CD4-positive, alpha-beta T cell treated with Interleukin-17A for 1 hour (primary cell): ENCODE data around the gene PRPF6.
A peak's percentile ranks its signal among the peaks of the same experiment; 100 is the strongest.

Experiments used
- DNase-seq: peaks from one replicate; pipeline ENCODE4 v3.0.0-alpha.2; 2020

Gene PRPF6

GRCh38 chr20:63976980-63977738, 3.8 kb upstream of the PRPF6 start:
- no peak for DNase-seq

DNA sequence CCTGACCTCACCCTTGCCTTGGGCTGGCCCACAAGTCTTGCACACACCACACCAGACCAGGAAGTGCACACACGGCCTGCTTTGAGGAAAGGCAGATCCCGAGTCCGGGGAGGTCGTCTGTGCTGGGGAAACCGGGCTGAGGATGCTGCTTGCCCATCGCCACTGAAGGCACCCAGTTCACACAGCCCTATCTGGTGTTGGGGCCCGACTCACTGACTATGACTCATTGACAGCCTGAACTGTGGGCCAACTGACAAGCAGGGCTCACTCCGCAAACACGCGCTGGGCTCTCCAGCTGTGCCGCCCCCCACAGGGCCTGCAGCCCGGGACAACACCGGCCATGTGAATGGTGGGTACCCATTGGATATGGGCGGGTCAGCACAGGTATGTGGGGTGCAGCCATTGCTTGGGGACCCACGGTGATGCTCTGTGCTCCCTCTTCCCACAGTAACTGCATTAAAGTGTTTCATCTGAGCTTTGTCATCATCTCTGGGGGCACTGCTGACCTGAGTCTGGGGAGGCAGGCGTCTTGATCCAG, 3.1 kb upstream of the PRPF6 start:
- peak; percentile 51 for DNase-seq

GRCh38 chr20:63978319-63979228, 2.4 kb upstream of the PRPF6 start:
- DNase-seq: peak; percentile 63

DNA sequence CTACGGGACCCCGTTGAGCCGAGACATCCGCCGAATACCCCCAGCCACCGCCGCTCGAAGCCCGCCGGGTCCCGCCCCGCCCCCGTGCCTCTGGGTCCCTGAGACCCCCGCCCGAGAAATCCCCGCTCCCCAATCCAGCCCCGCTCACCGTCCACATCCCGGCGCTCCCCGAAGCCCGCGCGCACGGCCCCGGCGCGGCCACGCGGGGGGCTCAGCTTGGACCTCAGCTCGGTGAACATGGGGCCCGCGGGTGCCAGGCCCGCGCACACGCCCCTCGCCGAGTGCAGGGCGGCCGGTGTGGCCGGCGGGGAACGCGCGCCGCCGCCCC, 1.7 kb upstream of the PRPF6 start:
- no peak for DNase-seq

- peak; percentile 69 for DNase-seq
Measured at GRCh38 chr20:63979557-63980316, 1.2 kb upstream of the PRPF6 start, which contains the start of gene SAMD10. SAMD10 (minus strand) TSS chr20:63979642; CDS start chr20:63979467, 175 bp downstream.

DNA sequence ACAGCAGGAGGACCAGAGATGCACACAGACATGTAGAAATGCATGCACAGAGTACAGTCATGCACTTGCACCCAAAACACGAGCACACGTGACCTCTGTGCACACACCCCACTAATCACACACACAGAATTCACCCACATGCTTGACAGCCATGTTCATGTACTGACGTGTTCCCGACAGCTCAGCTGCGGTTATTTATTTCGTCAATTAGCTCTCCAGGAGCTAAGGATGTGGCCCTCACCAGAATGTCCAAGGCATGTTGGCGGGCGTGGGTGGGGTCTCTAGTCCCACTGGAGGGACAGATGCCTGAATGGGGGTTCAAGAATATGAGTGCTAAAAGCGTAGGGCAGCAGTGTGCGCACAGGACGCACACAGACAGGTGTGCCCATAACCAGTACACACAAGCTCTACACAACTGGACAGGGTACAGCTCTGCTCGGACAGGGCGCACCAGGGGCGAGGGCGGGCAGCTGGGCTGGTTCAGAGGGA, 571 bp upstream of the PRPF6 start:
- peak; percentile 45 for DNase-seq

DNA sequence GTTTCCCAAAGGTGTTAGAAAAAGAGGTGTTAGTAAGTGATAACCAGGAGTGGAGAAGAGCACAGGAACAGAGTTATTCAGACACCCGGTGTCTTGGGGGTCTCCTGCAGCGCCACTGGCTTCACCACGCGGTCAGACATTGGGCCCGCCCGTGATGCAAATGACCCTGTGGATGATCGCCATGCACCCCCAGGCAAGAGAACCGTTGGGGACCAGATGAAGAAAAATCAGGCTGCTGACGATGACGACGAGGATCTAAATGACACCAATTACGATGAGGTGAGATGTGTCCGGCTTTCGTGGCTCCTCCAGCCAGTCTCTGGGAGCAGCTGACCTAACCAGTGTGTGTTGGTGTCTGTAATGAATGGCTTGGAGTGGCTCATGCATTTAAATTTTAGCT, 2.0 kb downstream of the PRPF6 start:
- no peak for DNase-seq

DNA sequence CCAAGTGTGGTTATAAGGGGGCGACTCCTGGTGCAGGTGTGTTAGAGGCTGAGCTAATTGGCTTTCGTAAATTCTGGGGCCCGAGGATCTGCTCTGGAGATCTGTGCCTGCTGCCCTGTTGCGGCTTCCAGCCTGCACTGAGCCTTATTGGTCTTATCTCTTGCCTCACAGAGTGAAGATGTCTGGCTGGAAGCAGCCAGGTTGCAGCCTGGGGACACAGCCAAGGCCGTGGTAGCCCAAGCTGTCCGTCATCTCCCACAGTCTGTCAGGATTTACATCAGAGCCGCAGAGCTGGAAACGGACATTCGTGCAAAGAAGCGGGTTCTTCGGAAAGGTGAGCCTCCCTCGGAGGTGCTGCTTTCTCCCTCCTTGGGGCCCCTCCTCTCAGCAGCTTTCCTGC, 20.0 kb downstream of the PRPF6 start:
- DNase-seq: no peak

DNA sequence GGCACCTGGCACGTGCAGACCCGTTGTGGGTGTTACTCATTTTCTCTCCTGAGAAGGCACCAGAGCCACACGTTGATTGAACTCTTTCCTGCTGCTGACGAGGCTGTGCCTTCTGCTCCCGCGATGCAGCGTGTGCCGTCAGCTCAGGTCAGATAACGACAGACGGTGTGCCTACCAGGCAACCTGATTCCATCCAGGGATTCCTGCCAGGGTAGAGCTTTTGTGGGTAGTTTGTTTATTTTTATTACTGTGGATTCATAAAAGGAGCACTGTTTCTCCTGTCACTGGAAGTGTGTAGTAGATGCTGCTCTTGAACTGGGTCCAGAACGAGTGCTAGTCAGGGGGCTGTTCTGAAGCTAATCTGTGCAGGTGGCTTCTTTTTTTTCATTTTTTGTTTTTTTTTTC, 20.7 kb downstream of the PRPF6 start:
- no peak for DNase-seq

DNA sequence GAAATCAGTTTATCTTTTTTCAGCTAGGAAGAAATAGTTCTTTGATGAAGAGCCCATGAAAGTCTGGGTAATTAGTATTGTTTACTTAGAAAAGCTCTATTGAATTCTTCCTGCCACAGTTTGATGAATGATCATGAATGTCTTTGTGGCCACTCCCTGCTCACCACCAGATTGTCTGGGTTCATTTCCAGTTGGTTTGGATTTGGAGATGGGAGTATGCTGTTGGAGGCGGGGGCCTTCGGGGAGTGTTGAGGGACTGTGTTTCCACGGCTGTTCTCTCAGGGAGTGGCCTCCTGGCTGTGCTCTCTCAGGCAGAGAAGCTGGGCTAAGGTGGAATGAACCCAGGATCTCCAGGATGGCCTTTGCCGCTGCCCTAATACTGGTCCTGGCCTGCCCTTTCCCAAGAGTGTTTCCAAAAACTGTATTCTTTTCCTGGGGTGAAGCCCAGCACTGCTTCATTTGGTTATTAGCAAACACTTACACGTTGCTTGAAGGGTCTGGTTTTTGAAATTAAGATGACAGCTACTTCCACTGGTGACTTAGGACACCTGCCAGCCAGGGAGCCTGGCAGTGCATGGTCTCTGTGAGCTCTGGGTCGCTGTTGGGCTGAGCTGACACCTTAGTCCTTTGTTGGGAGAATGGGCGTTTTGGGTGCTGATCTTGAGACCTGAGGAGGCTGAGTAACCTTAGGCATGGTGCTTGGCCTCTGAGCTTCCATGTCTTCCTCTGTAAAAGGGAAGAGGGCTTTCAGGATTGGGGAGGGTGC, 23.2 kb downstream of the PRPF6 start:
- DNase-seq: no peak

DNA sequence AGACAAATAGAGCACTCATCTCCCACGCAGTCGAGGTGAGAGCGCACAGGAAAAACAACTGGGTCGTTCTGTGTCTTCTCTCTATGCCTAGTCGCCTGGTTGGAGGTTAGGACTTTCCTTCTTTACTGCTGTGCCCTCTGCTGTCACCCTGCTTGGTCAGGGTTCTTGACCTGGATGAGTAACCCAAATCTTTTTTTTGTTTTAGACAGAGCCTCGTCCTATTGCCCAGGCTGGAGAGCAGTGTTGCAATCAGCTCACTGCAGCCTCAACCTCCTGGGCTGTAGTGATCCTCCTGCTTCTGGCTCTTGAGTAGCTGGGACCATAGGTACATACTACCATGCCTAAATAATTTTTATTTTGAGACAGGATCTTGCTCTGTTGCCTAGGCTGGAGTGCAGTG, 24.5 kb downstream of the PRPF6 start:
- DNase-seq: no peak

- no peak for DNase-seq
Measured at GRCh38 chr20:64006490-64006889, 25.6 kb downstream of the PRPF6 start.

- DNase-seq: no peak
Measured at GRCh38 chr20:64006902-64007301, 26.0 kb downstream of the PRPF6 start.

DNA sequence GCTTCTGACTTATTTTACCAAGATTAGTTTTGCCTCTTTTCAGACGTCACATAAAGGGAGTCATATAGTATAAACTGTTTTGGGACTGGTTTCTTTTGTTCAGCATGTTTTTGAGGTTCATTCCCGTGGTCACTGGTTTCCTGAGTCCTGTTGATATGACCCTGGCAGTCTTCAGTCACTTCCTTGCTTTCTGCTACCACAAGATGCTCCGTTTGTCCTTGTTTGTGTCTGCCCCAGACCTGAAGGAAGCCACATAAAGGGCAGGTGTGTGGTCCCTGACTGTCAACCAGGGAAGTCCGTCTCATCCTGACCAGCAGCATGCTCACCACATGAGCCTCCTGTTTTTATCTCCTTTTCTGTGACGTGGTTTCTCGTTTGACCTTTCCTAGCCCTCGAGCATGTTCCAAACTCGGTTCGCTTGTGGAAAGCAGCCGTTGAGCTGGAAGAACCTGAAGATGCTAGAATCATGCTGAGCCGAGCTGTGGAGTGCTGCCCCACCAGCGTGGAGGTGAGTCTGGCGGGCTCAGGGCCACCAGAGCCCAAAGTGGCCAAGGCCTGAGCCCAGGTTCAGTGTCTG, 29.0 kb downstream of the PRPF6 start:
- DNase-seq: no peak

DNA sequence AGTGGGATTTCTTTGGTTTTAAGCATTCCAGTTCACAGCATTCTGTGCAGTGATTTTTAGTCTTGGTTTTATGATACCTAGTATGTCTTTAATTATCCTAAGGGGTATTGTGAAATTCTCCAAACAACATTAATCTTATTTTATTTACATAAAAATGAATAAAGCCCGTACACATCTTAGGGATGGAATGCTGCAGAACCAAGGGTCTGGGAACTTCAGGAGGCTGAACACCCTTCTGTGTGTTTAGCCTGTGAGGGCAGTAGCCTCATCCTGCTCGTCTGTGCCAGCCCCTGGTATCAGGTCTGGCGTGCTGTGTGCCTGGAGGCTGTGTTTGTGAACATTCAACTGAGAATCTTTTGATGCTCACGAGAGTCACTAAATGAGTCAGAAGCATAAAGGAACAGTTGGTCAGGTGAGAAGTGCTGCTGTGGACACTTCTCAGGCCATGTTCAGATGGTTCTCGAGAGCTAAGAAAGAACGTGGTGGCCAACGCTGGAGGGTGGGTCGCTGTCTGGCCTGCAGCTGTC, 29.8 kb downstream of the PRPF6 start:
- DNase-seq: no peak

DNA sequence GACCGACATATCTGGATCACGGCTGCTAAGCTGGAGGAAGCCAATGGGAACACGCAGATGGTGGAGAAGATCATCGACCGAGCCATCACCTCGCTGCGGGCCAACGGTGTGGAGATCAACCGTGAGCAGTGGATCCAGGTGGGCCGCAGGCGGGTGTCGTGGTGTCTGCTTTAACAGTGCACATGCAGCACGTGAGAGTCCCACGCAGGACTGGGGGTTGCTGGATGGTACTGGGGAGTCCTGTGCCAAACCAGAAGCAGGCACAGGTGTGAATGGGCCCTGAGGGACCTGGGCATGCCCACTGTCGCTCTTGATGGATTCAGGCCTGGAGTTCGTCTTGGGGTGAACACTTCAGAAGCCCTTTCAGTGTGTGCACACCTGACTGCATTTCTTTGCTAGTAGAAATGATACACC, 30.4 kb downstream of the PRPF6 start:
- peak; percentile 10 for DNase-seq

DNA sequence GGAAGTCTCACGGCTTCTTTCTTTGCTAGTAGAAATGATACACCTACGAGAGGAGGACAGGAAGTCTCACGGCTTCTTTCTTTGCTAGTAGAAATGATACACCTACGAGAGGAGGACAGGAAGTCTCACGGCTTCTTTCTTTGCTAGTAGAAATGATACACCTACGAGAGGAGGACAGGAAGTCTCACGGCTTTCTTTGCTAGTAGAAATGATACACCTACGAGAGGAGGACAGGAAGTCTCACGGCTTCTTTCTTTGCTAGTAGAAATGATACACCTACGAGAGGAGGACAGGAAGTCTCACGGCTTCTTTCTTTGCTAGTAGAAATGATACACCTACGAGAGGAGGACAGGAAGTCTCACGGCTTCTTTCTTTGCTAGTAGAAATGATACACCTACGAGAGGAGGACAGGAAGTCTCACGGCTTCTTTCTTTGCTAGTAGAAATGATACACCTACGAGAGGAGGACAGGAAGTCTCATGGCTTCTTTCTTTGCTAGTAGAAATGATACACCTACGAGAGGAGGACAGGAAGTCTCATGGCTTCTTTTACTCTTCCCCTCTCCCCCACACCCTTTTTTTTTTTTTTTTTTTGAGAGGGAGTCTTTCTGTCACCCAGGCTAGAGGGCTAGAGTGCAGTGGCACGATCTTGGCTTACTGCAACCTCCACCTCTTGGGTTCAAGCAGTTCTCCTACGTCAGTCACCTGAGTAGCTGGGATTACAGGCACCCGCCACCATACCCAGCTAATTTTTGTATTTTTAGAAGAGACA, 31.6 kb downstream of the PRPF6 start:
- peak; percentile 49 for DNase-seq

DNA sequence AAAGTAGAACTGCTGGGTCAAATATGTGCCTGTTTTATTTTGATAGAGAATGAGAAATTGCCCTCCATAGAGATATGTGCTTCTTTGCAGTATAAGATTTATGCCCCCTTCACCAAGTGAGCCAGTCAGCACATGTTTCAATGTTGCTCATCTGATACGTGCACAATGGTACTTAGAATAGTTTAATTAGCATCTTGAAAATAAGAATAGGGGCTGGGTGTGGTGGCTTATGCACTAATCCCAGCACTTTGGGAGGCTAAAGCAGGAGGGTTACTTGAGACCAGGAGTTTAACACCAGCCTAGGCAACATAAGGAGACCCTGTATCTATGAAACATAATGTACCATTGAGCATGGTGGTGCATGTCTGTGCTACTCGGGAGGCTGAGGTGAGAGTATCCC, 34.7 kb downstream of the PRPF6 start:
- DNase-seq: no peak

- DNase-seq: no peak
Measured at GRCh38 chr20:64021124-64021975, 40.4 kb downstream of the PRPF6 start.
